HepG2 (cell line): Measurements from ENCODE around the gene ALK.

Source experiments
- FOXP1 ChIP-seq, 2 experiments: fragments of 450-650 bp in 1 of 2; IDR thresholded peaks; 2 replicates each; pipeline ENCODE4 v1.6.1; 2017 to 2018; ENCODE audit warnings: antibody characterized with exemption in 1 of 2
- HNF4A ChIP-seq: sonication (generic); formaldehyde crosslinking; IDR thresholded peaks from 2 replicates; pipeline ENCODE4 v1.4.0; 2020; ENCODE audit warnings: missing genetic modification reagents
- IKZF1 ChIP-seq: fragments of 450-650 bp; IDR thresholded peaks from 2 replicates; pipeline ENCODE4 v1.7.1; 2016
- KLF13 ChIP-seq: sonication (generic); formaldehyde crosslinking; IDR thresholded peaks from 2 replicates; pipeline ENCODE4 v1.4.0; 2020; ENCODE audit warnings: mild to moderate bottlenecking, missing genetic modification reagents
- MEIS1 ChIP-seq: sonication (generic); formaldehyde crosslinking; IDR thresholded peaks from 2 replicates; pipeline ENCODE4 v1.9.0; 2021; ENCODE audit warnings: mild to moderate bottlenecking, missing genetic modification reagents, moderate library complexity, borderline replicate concordance
- PCBP1 ChIP-seq: fragments of 200-400 bp; formaldehyde crosslinking; IDR thresholded peaks from 2 replicates; pipeline ENCODE4 v1.6.1; 2017; ENCODE audit warnings: mild to moderate bottlenecking, low read depth, low read length, borderline replicate concordance
- PLRG1 ChIP-seq: fragments of 450-650 bp; conservative IDR thresholded peaks from 2 replicates; pipeline ENCODE4 v1.6.1; 2016
- POLR2A ChIP-seq, 2 experiments: IDR thresholded peaks; 2 replicates each; pipeline ENCODE4 v1.6.1; 2011; ENCODE audit warnings: low read depth in 2 of 2, low read length in 2 of 2, mild to moderate bottlenecking in 1 of 2, moderate library complexity in 1 of 2; ENCODE audit not compliant: insufficient read depth in 1 of 2
- ZFP36L2 ChIP-seq: sonication (generic); formaldehyde crosslinking; IDR thresholded peaks from 2 replicates; pipeline ENCODE4 v1.4.0; 2020; ENCODE audit warnings: missing genetic modification reagents
- ZNF317 ChIP-seq: sonication (generic); formaldehyde crosslinking; IDR thresholded peaks from 2 replicates; pipeline ENCODE4 v1.5.0; 2020; ENCODE audit warnings: mild to moderate bottlenecking, missing genetic modification reagents
- ZNF546 ChIP-seq: sonication (generic); formaldehyde crosslinking; conservative IDR thresholded peaks from 2 replicates; pipeline ENCODE4 v1.8.1; 2023; ENCODE audit warnings: mild to moderate bottlenecking, missing genetic modification reagents
- ZNF792 ChIP-seq: IDR thresholded peaks from 2 replicates; pipeline ENCODE4 v1.6.1; 2016
- TF ChIP-seq, protein P1 (sequence below): sonication (generic); formaldehyde crosslinking; IDR thresholded peaks from 2 replicates; pipeline ENCODE4 v1.5.0; 2020; ENCODE audit warnings: mild to moderate bottlenecking, missing genetic modification reagents, moderate library complexity

DNA sequence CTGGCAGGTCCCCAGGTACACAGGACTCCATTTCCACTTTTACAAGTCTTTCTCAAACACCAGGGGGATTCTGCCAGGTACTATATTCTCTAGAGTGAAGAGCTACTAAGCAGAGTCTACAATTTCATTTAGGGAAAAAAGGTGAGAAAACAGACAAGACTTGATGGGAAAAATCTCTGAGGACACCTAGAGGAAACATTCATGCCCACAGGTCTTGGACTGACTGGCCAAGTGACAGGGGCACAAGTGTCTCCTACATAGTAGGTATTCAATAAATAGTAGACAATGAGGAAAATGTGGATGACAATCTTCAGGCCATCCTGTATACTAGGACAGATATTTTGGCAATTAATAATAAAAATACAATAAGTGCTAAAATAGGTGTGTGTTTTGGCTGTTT, 577.6 kb downstream of the ALK start:
- TF ChIP-seq ZNF792 (CRISPR knock-in tag), result no peak
- no peak for TF ChIP-seq POLR2A (IDR thresholded peaks at IDR 0.05; ENCODE audit: insufficient read depth in 1 of 2, low read depth in 2 of 2, low read length in 2 of 2)
- TF ChIP-seq FOXP1 (IDR thresholded peaks at IDR 0.05), result no peak
- no peak for TF ChIP-seq FOXP1 (CRISPR knock-in tag; IDR thresholded peaks at IDR 0.05)
- TF ChIP-seq IKZF1, result no peak
- TF ChIP-seq MEIS1 (CRISPR knock-in tag), result no peak
- TF ChIP-seq, protein P1, sequence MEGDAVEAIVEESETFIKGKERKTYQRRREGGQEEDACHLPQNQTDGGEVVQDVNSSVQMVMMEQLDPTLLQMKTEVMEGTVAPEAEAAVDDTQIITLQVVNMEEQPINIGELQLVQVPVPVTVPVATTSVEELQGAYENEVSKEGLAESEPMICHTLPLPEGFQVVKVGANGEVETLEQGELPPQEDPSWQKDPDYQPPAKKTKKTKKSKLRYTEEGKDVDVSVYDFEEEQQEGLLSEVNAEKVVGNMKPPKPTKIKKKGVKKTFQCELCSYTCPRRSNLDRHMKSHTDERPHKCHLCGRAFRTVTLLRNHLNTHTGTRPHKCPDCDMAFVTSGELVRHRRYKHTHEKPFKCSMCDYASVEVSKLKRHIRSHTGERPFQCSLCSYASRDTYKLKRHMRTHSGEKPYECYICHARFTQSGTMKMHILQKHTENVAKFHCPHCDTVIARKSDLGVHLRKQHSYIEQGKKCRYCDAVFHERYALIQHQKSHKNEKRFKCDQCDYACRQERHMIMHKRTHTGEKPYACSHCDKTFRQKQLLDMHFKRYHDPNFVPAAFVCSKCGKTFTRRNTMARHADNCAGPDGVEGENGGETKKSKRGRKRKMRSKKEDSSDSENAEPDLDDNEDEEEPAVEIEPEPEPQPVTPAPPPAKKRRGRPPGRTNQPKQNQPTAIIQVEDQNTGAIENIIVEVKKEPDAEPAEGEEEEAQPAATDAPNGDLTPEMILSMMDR (CRISPR knock-in tag), result no peak
- TF ChIP-seq ZFP36L2 (CRISPR knock-in tag), result no peak
- TF ChIP-seq ZNF317 (CRISPR knock-in tag), result no peak
- TF ChIP-seq ZNF546, result no peak
- TF ChIP-seq PCBP1, result no peak
- no peak for TF ChIP-seq KLF13
- no peak for TF ChIP-seq PLRG1
- TF ChIP-seq HNF4A (CRISPR knock-in tag), result no peak
